Neural cell (in vitro differentiated cells): ENCODE measurements around the gene LRRC36. TPM values are rescaled to one million over a fixed set of nuclear protein-coding genes. Genes with fewer than 3 reads are reported as not detected.
A peak's percentile ranks its signal among the peaks of the same experiment; 100 is the strongest.

Source experiments
- H2AFZ ChIP-seq: fragments of 200-600, 300-800 bp; sonication (generic), shearing (Covaris generic); 2 replicates; pipeline ENCODE4 v1.6.0; 2014; ENCODE audit warnings: low read depth, mild to moderate bottlenecking, antibody characterized with exemption, low read length, moderate library complexity
- H3F3A ChIP-seq: fragments of 200-600 bp; shearing (Covaris generic); 2 replicates; pipeline ENCODE4 v1.6.1; 2016; ENCODE audit warnings: mild to moderate bottlenecking, moderate library complexity, mixed read lengths, antibody characterized with exemption, low read length; ENCODE audit not compliant: insufficient read depth, poor library complexity, severe bottlenecking
- H3K27ac ChIP-seq: fragments of 200-600, 300-800 bp; sonication (generic), shearing (Covaris generic); 2 replicates; pipeline ENCODE4 v1.5.1; 2014; ENCODE audit warnings: mild to moderate bottlenecking, low read length, moderate library complexity
- H3K27me3 ChIP-seq: fragments of 300-800, 200-600 bp; sonication (generic), shearing (Covaris generic); 2 replicates; pipeline ENCODE4 v1.6.0; 2014; ENCODE audit warnings: mild to moderate bottlenecking, low read depth, low read length, moderate library complexity; ENCODE audit not compliant: insufficient read depth
- H3K36me3 ChIP-seq: fragments of 300-800, 200-600 bp; sonication (generic), shearing (Covaris generic); 2 replicates; pipeline ENCODE4 v1.5.1; 2014; ENCODE audit warnings: mild to moderate bottlenecking, antibody characterized with exemption, low read length, moderate library complexity; ENCODE audit not compliant: insufficient read depth
- H3K4me2 ChIP-seq: fragments of 300-800, 200-600 bp; sonication (generic), shearing (Covaris generic); 2 replicates; pipeline ENCODE4 v1.6.0; 2014; ENCODE audit warnings: mild to moderate bottlenecking, low read length
- H3K4me3 ChIP-seq: fragments of 300-800, 200-600 bp; sonication (generic), shearing (Covaris generic); 2 replicates; pipeline ENCODE4 v1.5.1; 2014; ENCODE audit warnings: mild to moderate bottlenecking, low read length, moderate library complexity
- H3K79me2 ChIP-seq: fragments of 200-600 bp; shearing (Covaris generic); replicated peaks from 2 replicates; pipeline ENCODE4 v1.6.0; 2014; ENCODE audit warnings: mild to moderate bottlenecking, low read length, moderate library complexity; ENCODE audit not compliant: insufficient read depth
- H3K9ac ChIP-seq: fragments of 300-800, 200-600 bp; sonication (generic), shearing (Covaris generic); 2 replicates; pipeline ENCODE4 v1.6.1; 2016; ENCODE audit warnings: mild to moderate bottlenecking, low read length, mixed read lengths
- H3K9me2 ChIP-seq: fragments of 200-600 bp; shearing (Covaris generic); 2 replicates; pipeline ENCODE4 v1.6.1; 2016; ENCODE audit warnings: mild to moderate bottlenecking, low read length, mixed read lengths; ENCODE audit not compliant: insufficient read depth
- H3K9me3 ChIP-seq: fragments of 200-600, 300-800 bp; sonication (generic), shearing (Covaris generic); 2 replicates; pipeline ENCODE4 v1.6.1; 2016; ENCODE audit warnings: mild to moderate bottlenecking, mixed run types, low read length, moderate library complexity, mixed read lengths
- H4K20me1 ChIP-seq: fragments of 200-600 bp; shearing (Covaris generic); 2 replicates; pipeline ENCODE4 v1.6.1; 2016; ENCODE audit warnings: mild to moderate bottlenecking, mixed run types; ENCODE audit not compliant: insufficient read depth
- CTCF ChIP-seq: fragments of 450-650 bp; IDR thresholded peaks from 2 replicates; pipeline ENCODE4 v1.5.1; 2014; ENCODE audit warnings: antibody characterized with exemption, mild to moderate bottlenecking, moderate library complexity; ENCODE audit not compliant: poor library complexity, severe bottlenecking
- EP300 ChIP-seq: fragments of 450-650 bp; conservative IDR thresholded peaks from 2 replicates; pipeline ENCODE4 v1.6.1; 2014; ENCODE audit warnings: antibody characterized with exemption, mild to moderate bottlenecking, moderate library complexity; ENCODE audit not compliant: poor library complexity, severe bottlenecking
- EZH2 ChIP-seq: fragments of 200-600, 300-800 bp; shearing (Covaris generic), sonication (generic); IDR thresholded peaks from 2 replicates; pipeline ENCODE4 v1.6.1; 2014; ENCODE audit warnings: antibody characterized with exemption, low read length, borderline replicate concordance, mild to moderate bottlenecking; ENCODE audit not compliant: insufficient read depth, poor library complexity, severe bottlenecking
- MXI1 ChIP-seq: fragments of 450-650 bp; conservative IDR thresholded peaks from 2 replicates; pipeline ENCODE4 v1.6.1; 2014; ENCODE audit warnings: antibody characterized with exemption, mild to moderate bottlenecking; ENCODE audit not compliant: poor library complexity, severe bottlenecking
- POLR2AphosphoS5 ChIP-seq: IDR thresholded peaks from 2 replicates; pipeline ENCODE4 v1.6.1; 2012
- RAD21 ChIP-seq: fragments of 450-650 bp; conservative IDR thresholded peaks from 2 replicates; pipeline ENCODE4 v1.6.1; 2014; ENCODE audit warnings: antibody characterized with exemption, mild to moderate bottlenecking, moderate library complexity
- REST ChIP-seq: IDR thresholded peaks from 2 replicates; pipeline ENCODE4 v1.6.1; 2012; ENCODE audit warnings: borderline replicate concordance
- SMC3 ChIP-seq: fragments of 450-650 bp; conservative IDR thresholded peaks from 2 replicates; pipeline ENCODE4 v1.6.1; 2014; ENCODE audit warnings: antibody characterized with exemption, mild to moderate bottlenecking, moderate library complexity; ENCODE audit not compliant: poor library complexity
- TAF1 ChIP-seq: IDR thresholded peaks from 2 replicates; pipeline ENCODE4 v1.6.1; 2012; ENCODE audit warnings: low read depth
- polyA minus RNA-seq: library from RNA; depleted of rRNA, polyadenylated mRNA; stranded (reverse); fragments of >200 nt; gene quantifications from 2 replicates; pipeline ENCODE4 v1.2.3, GENCODE V29; 2014
- polyA plus RNA-seq: library from polyadenylated mRNA; depleted of rRNA; stranded (reverse); fragments of >200 nt; gene quantifications from 2 replicates; pipeline ENCODE4 v1.2.3, GENCODE V29; 2014

The LRRC36 gene
- 0.44 and 1.6 TPM in 2 replicates for polyA plus RNA-seq
- polyA minus RNA-seq: 0.69 and 0.97 TPM in 2 replicates

GRCh38 chr16:67326472-67327309 lies at the start of gene LRRC36, which contains the start of gene KCTD19:
Gene LRRC36, plus strand, starts transcription at chr16:67326815. Its CDS starts 48 bp downstream, at chr16:67326863.
Gene KCTD19, minus strand, starts transcription at chr16:67326741. Its CDS starts 34 bp downstream, at chr16:67326707.
- Histone ChIP-seq H2AFZ (peak within 1 kb of the TSS; percentile 84), H3K9ac (peak within 1 kb of the TSS; percentile 61), H3K4me3 (peak within 1 kb of the TSS; percentile 71), H3K4me2 (no peak within 1 kb of the TSS), H3K9me2 (no peaks in the 10 kb centered on the region), H3F3A (no peaks in the 10 kb centered on the region), H3K27ac (no peak within 1 kb of the TSS), H4K20me1 (no peaks in the 10 kb centered on the region), H3K79me2 (no peaks in the 10 kb centered on the region), H3K27me3 (peaks cover 7% of the 10 kb centered on the region), H3K36me3 (no peaks in the 10 kb centered on the region), H3K9me3 (no peaks in the 10 kb centered on the region)
- TF ChIP-seq SMC3 (peak; percentile 37), REST (peak; percentile 37), CTCF (peak; percentile 73), EP300 (no peak), POLR2AphosphoS5 (no peak), RAD21 (peak; percentile 44), EZH2 (no peak), MXI1 (peak; percentile 22), TAF1 (no peak)

- H3K36me3 ChIP-seq: no peaks in the 10 kb centered on the region
- no peaks in the 10 kb centered on the region for H3K79me2 ChIP-seq
- H2AFZ ChIP-seq: no peak overlapping the region
- no peak overlapping the region for H3K27ac ChIP-seq
- no peak overlapping the region for H3K4me3 ChIP-seq
- no peak for TF ChIP-seq SMC3
- TF ChIP-seq EP300: no peak
- no peak for TF ChIP-seq POLR2AphosphoS5
- TF ChIP-seq CTCF: no peak
- TF ChIP-seq REST: no peak
- no peak for TF ChIP-seq EZH2
- no peak overlapping the region for H3K4me2 ChIP-seq
- no peak overlapping the region for H3K9ac ChIP-seq
- H3F3A ChIP-seq: no peaks in the 10 kb centered on the region
- H3K9me3 ChIP-seq: no peaks in the 10 kb centered on the region
- peaks cover 6% of the 10 kb centered on the region for H3K27me3 ChIP-seq
- no peaks in the 10 kb centered on the region for H3K9me2 ChIP-seq
- H4K20me1 ChIP-seq: no peaks in the 10 kb centered on the region
Observed at GRCh38 chr16:67277294-67277998, 49.2 kb upstream of the LRRC36 start.
